K562 (cell line): Measurements from ENCODE around the gene ZFYVE27. TPM values are rescaled to one million over a fixed set of nuclear protein-coding genes. Genes with fewer than 3 reads are reported as not detected.
A peak's percentile ranks its signal among the peaks of the same experiment; 100 is the strongest.

ENCODE experiments used
- ATAC-seq: fragments of 200-7000 bp; cut with Tn5 transposase; 3 replicates; pipeline ENCODE4 v1.9.1; 2020; ENCODE audit warnings: moderate library complexity
- BruUV-seq: library from RNA; stranded (reverse); fragments of 400-500 nt; replicated peaks from 2 replicates; lab custom pipeline; 2021; lab: Mats Ljungman, UMichigan
- CTCF ChIA-PET: fragments of 300-600 bp; formaldehyde crosslinking; extraction: SDS; loops from one replicate; lab custom pipeline; 2021; ENCODE audit warnings: low intra/inter-chr PET ratio; lab: Yijun Ruan, JAX
- POLR2A ChIA-PET: fragments of 300-600, 350-650 bp; sonication (Branson Sonifier 250); formaldehyde crosslinking; extraction: SDS; loops from one replicate; lab custom pipeline; 2021; ENCODE audit warnings: antibody characterized with exemption, inconsistent platforms; lab: Yijun Ruan, JAX
- DNase-seq, 4 experiments: peaks; one replicate each; pipeline versions ENCODE4 v3.0.0 to v3.0.0-alpha.2; 2011 to 2018; ENCODE audit warnings: low spot score in 3 of 4, mixed read lengths in 3 of 4; ENCODE audit errors: extremely low read depth in 1 of 4
- FAIRE-seq: peaks from 2 replicates; lab custom pipeline; 2011; peaks lifted over from hg19 to GRCh38; lab: Jason Lieb, UNC
- H2AFZ ChIP-seq: 2 replicates; pipeline ENCODE4 v1.6.0; 2011; ENCODE audit warnings: low read depth, low read length, control low read depth, inconsistent platforms
- H3K27ac ChIP-seq: fragments of 200-600 bp; 3 replicates; pipeline ENCODE4 v1.8.0; 2011; ENCODE audit warnings: low read depth, mild to moderate bottlenecking, control low read depth, inconsistent platforms, low read length, moderate library complexity, mixed read lengths; ENCODE audit errors: extremely low read depth
- H3K27me3 ChIP-seq, 2 experiments: fragments of 300-600 bp in 1 of 2; 2 replicates in 1 of 2; 3 replicates in 1 of 2; pipeline versions ENCODE4 v1.6.0 to v1.8.0; 2011; ENCODE audit warnings: inconsistent platforms in 2 of 2, low read length in 2 of 2, mild to moderate bottlenecking in 1 of 2, mixed read lengths in 1 of 2, moderate library complexity in 1 of 2; ENCODE audit not compliant: control insufficient read depth in 2 of 2, insufficient read depth in 2 of 2
- H3K36me3 ChIP-seq: fragments of 300-600 bp; 3 replicates; pipeline ENCODE4 v1.8.0; 2011; ENCODE audit warnings: mild to moderate bottlenecking, low read length, inconsistent platforms; ENCODE audit not compliant: control insufficient read depth, insufficient read depth
- H3K4me1 ChIP-seq, 2 experiments: fragments of 200-600 bp in 1 of 2; replicated peaks in 1 of 2; 2 replicates in 1 of 2; 3 replicates in 1 of 2; pipeline versions ENCODE4 v1.5.1 to v1.8.0; 2011; ENCODE audit warnings: inconsistent platforms in 2 of 2, low read length in 2 of 2, mild to moderate bottlenecking in 1 of 2, mixed read lengths in 1 of 2, moderate library complexity in 1 of 2; ENCODE audit not compliant: control insufficient read depth in 2 of 2, insufficient read depth in 2 of 2
- H3K4me2 ChIP-seq: 2 replicates; pipeline ENCODE4 v1.6.1; 2011; ENCODE audit warnings: low read length, control low read depth, inconsistent platforms, mixed read lengths; ENCODE audit not compliant: insufficient read depth
- H3K4me3 ChIP-seq: fragments of 200-600 bp; sonication (generic), shearing (Covaris generic); 2 replicates; pipeline ENCODE4 v1.5.1; 2016; ENCODE audit warnings: control low read depth, inconsistent platforms
- H3K79me2 ChIP-seq: fragments of 200-600 bp; 3 replicates; pipeline ENCODE4 v1.8.0; 2011; ENCODE audit warnings: low read length, inconsistent platforms; ENCODE audit not compliant: control insufficient read depth, insufficient read depth
- H3K9ac ChIP-seq, 2 experiments: 2 replicates each; pipeline versions ENCODE4 v1.6.0 to v1.6.1; 2011; ENCODE audit warnings: low read depth in 2 of 2, low read length in 2 of 2, control low read depth in 1 of 2, inconsistent platforms in 1 of 2, mild to moderate bottlenecking in 1 of 2, mixed read lengths in 1 of 2; ENCODE audit not compliant: insufficient read depth in 1 of 2
- H3K9me1 ChIP-seq: one replicate; pipeline ENCODE4 v1.6.0; 2011; ENCODE audit warnings: inconsistent platforms, mild to moderate bottlenecking, low read length, moderate library complexity; ENCODE audit not compliant: control insufficient read depth, insufficient read depth
- H3K9me3 ChIP-seq: replicated peaks from 2 replicates; pipeline ENCODE4 v1.5.1; 2011; ENCODE audit warnings: low read depth, low read length, inconsistent platforms; ENCODE audit not compliant: control insufficient read depth, insufficient read depth
- H4K20me1 ChIP-seq: replicated peaks from 2 replicates; pipeline ENCODE4 v1.6.1; 2011; ENCODE audit warnings: low read length, inconsistent platforms, mixed read lengths; ENCODE audit not compliant: control insufficient read depth, insufficient read depth
- CSDE1 ChIP-seq, 2 experiments: fragments of 450-650 bp; IDR thresholded peaks; 2 replicates each; pipeline ENCODE4 v1.6.1; 2016; ENCODE audit warnings: mild to moderate bottlenecking in 1 of 2
- HLTF ChIP-seq: fragments of 450-650 bp; IDR thresholded peaks from 2 replicates; pipeline ENCODE4 v1.6.1; 2016
- STAT5A ChIP-seq: IDR thresholded peaks from 2 replicates; pipeline ENCODE4 v1.6.1; 2012; ENCODE audit warnings: low read length, inconsistent platforms, borderline replicate concordance
- TAF15 ChIP-seq: fragments of 200-400 bp; formaldehyde crosslinking; IDR thresholded peaks from 2 replicates; pipeline ENCODE4 v1.6.1; 2017; ENCODE audit warnings: mild to moderate bottlenecking, low read depth, low read length, moderate library complexity
- TCF7 ChIP-seq: sonication (generic); IDR thresholded peaks from 2 replicates; pipeline ENCODE4 v1.6.1; 2016; ENCODE audit warnings: antibody characterized with exemption, borderline replicate concordance
- U2AF1 ChIP-seq: fragments of 200-400 bp; formaldehyde crosslinking; optimal IDR thresholded peaks from 2 replicates; pipeline ENCODE3; 2017; ENCODE audit warnings: mild to moderate bottlenecking, low read depth, low read length, moderate library complexity
- ZNF23 ChIP-seq: fragments of 250-450 bp; sonication (Bioruptor Pico); IDR thresholded peaks from 2 replicates; pipeline ENCODE4 v1.4.0; 2020; ENCODE audit warnings: mild to moderate bottlenecking
- ZNF431 ChIP-seq: sonication (generic); formaldehyde crosslinking; IDR thresholded peaks from 2 replicates; pipeline ENCODE4 v1.8.0; 2022; ENCODE audit warnings: mild to moderate bottlenecking, missing genetic modification reagents
- WGBS: fragments of 100-300 bp; shearing (Covaris generic); methylation state at CpG from one replicate; pipeline ENCODE4 v1.1.6; 2016; ENCODE audit warnings: low coverage, mixed read lengths; ENCODE audit not compliant: insufficient coverage; ENCODE audit errors: missing lambda C conversion rate; 5-methylcytosine and 5-hydroxymethylcytosine counted together
- in situ Hi-C: fragments of 300-500 bp; cut with MboI; formaldehyde crosslinking; loops from 4 replicates; pipeline ENCODE4 v1.15.0; 2018; ENCODE audit warnings: inconsistent platforms, mixed read lengths
- intact Hi-C: fragments of 100-400 bp; cut with micrococcal nuclease; formaldehyde crosslinking; loops from 2 replicates; pipeline ENCODE4 v1.14.2; 2022
- polyA plus RNA-seq, 8 experiments: library from polyadenylated mRNA; depleted of rRNA in 4 of 8; stranded (reverse) in 5 of 8; unstranded in 3 of 8; fragments of >200 nt; fragmentation: Nextera tagmentation in 2 of 8; fragmentation: Illumina TruSeq in 1 of 8; extraction: Ambion mirVana in 2 of 8; extraction: Trizol in 1 of 8; gene quantifications; 2 replicates each; pipeline versions ENCODE4 v1.2.1 to v1.2.3, GENCODE V29; 2011 to 2014; ENCODE audit warnings: inconsistent platforms in 1 of 8, missing spikeins in 1 of 8
- total RNA-seq, 7 experiments: library from RNA; depleted of rRNA in 6 of 7; stranded (reverse); fragments of >200 nt in 6 of 7; fragmentation: Illumina TruSeq in 2 of 7; extraction: Trizol in 2 of 7; gene quantifications; 2 replicates each; pipeline versions ENCODE4 v1.2.1 to v1.2.3, GENCODE V29; 2011 to 2021; ENCODE audit warnings: low replicate concordance in 1 of 7
- TF ChIP-seq, protein P1 (sequence below), 3 experiments: fragments of 200-800 bp in 1 of 3; sonication (Bioruptor generic) in 1 of 3; sonication (generic) in 1 of 3; formaldehyde crosslinking in 1 of 3; IDR thresholded peaks; 2 replicates each; pipeline versions ENCODE4 v1.6.1 to v1.8.0; 2016 to 2022; ENCODE audit warnings: mild to moderate bottlenecking in 2 of 3, missing compliant biosample characterization in 2 of 3, missing genetic modification characterization in 2 of 3, missing genetic modification reagents in 1 of 3
- TF ChIP-seq, protein P2 (sequence below): fragments of 450-650 bp; IDR thresholded peaks from 2 replicates; pipeline ENCODE4 v1.6.1; 2016; ENCODE audit warnings: mild to moderate bottlenecking
- TF ChIP-seq, protein P3 (sequence below): sonication (generic); IDR thresholded peaks from 2 replicates; pipeline ENCODE4 v1.6.1; 2016
- TF ChIP-seq, protein P4 (sequence below): fragments of 450-650 bp; IDR thresholded peaks from 2 replicates; pipeline ENCODE4 v1.7.0; 2016; ENCODE audit warnings: borderline replicate concordance

Gene ZFYVE27
- total and polyA plus RNA-seq, 9 of the 15 experiments (the other 6 are each of a cell fraction or from before 2014, with no cell fraction given) = 0.81 to 21.9 (median 15.3) TPM

DNA sequence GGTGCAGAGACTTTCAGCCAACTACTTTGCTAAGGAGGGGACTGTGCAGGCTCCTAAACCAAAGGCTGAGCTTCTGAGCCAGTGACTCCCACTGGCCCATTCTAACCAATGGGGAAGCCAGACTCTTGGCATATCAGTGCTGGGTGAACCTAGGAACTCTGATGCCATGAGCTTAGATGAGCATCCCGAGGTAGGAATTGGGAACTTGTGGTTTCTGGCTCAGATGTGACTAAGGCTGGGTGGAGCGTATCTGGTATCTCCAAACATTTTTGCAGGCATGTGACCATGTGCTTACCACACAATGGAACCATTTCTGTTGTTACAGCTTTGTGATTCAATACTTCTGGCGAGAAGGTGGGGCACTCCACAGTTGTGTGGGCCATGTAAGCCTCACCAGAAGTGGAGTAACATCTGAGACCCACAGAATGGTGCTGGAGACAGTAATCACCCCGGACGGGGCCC is 47.3 kb upstream of the ZFYVE27 start:
- POLR2A ChIA-PET = interaction anchor here (0.5 to 2.0 kb wide), 2 partner anchors 9 to 121 kb away, joined by 3 to 5 read pairs; no protein-coding TSS in a partner anchor
- intact Hi-C loops (loop anchor here (10.0 kb wide), 1 partner anchor 115 kb away; the partner anchor contains the start of gene ANKRD2), in situ Hi-C loops (no loop called here)
- peak overlapping the region; percentile 30 to 64; a peak in 2 of 4 replicates for H3K9ac ChIP-seq
- peak overlapping the region; percentile 89 for H2AFZ ChIP-seq
- H3K4me1 ChIP-seq = peaks cover 32 to 41% of the 10 kb centered on the region in 2 experiments; a peak in 4 of 5 replicates
- FAIRE-seq (peak; percentile 77), DNase-seq (peak in 3 of 4 experiments; percentile 21 to 60 (median 28)), ATAC-seq (no peak)
- BruUV-seq = no TSS peak
- H3K27ac ChIP-seq = peak overlapping the region; percentile 66
- H3K4me3 ChIP-seq = no peak overlapping the region
- no peaks in the 10 kb centered on the region for H3K9me1 ChIP-seq
- H3K4me2 ChIP-seq = peak overlapping the region; percentile 44
- H3K79me2 ChIP-seq = peaks cover 22% of the 10 kb centered on the region
- H3K27me3 ChIP-seq = no peaks in the 10 kb centered on the region
- no peaks in the 10 kb centered on the region for H3K9me3 ChIP-seq
- H4K20me1 ChIP-seq = no peaks in the 10 kb centered on the region
- CTCF ChIA-PET = no interaction called here
- H3K36me3 ChIP-seq = no peaks in the 10 kb centered on the region
- WGBS = 21% methylated on average over 4 of the region's 5 CpGs
- TF ChIP-seq, protein P1, sequence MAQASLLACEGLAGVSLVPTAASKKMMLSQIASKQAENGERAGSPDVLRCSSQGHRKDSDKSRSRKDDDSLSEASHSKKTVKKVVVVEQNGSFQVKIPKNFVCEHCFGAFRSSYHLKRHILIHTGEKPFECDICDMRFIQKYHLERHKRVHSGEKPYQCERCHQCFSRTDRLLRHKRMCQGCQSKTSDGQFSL (CRISPR knock-in tag; IDR thresholded peaks at IDR 0.05) = no peak
- TF ChIP-seq, protein P1 (tag; IDR thresholded peaks at IDR 0.05) = 0 out of 4 replicates have a peak, but pooled peaks of 1 of the 2 experiments have one; percentile 34
- TF ChIP-seq ZNF23 (CRISPR knock-in tag) = no peak
- TF ChIP-seq, protein P2, sequence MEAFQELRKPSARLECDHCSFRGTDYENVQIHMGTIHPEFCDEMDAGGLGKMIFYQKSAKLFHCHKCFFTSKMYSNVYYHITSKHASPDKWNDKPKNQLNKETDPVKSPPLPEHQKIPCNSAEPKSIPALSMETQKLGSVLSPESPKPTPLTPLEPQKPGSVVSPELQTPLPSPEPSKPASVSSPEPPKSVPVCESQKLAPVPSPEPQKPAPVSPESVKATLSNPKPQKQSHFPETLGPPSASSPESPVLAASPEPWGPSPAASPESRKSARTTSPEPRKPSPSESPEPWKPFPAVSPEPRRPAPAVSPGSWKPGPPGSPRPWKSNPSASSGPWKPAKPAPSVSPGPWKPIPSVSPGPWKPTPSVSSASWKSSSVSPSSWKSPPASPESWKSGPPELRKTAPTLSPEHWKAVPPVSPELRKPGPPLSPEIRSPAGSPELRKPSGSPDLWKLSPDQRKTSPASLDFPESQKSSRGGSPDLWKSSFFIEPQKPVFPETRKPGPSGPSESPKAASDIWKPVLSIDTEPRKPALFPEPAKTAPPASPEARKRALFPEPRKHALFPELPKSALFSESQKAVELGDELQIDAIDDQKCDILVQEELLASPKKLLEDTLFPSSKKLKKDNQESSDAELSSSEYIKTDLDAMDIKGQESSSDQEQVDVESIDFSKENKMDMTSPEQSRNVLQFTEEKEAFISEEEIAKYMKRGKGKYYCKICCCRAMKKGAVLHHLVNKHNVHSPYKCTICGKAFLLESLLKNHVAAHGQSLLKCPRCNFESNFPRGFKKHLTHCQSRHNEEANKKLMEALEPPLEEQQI = no peak
- TF ChIP-seq TAF15 = no peak
- TF ChIP-seq, protein P3, sequence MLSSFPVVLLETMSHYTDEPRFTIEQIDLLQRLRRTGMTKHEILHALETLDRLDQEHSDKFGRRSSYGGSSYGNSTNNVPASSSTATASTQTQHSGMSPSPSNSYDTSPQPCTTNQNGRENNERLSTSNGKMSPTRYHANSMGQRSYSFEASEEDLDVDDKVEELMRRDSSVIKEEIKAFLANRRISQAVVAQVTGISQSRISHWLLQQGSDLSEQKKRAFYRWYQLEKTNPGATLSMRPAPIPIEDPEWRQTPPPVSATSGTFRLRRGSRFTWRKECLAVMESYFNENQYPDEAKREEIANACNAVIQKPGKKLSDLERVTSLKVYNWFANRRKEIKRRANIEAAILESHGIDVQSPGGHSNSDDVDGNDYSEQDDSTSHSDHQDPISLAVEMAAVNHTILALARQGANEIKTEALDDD = no peak
- TF ChIP-seq CSDE1 (IDR thresholded peaks at IDR 0.05) = no peak
- TF ChIP-seq U2AF1 = no peak
- TF ChIP-seq ZNF431 (CRISPR knock-in tag) = no peak
- TF ChIP-seq TCF7 = no peak
- TF ChIP-seq, protein P4, sequence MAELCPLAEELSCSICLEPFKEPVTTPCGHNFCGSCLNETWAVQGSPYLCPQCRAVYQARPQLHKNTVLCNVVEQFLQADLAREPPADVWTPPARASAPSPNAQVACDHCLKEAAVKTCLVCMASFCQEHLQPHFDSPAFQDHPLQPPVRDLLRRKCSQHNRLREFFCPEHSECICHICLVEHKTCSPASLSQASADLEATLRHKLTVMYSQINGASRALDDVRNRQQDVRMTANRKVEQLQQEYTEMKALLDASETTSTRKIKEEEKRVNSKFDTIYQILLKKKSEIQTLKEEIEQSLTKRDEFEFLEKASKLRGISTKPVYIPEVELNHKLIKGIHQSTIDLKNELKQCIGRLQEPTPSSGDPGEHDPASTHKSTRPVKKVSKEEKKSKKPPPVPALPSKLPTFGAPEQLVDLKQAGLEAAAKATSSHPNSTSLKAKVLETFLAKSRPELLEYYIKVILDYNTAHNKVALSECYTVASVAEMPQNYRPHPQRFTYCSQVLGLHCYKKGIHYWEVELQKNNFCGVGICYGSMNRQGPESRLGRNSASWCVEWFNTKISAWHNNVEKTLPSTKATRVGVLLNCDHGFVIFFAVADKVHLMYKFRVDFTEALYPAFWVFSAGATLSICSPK = no peak
- no peak for TF ChIP-seq STAT5A
- TF ChIP-seq HLTF = no peak
